ENCODE data around the gene ZNF70. TPM values are rescaled to one million over a fixed set of nuclear protein-coding genes. Genes with fewer than 3 reads are reported as not detected.

Gene ZNF70
- total RNA-seq, 1 donor from 2014 or later, result 3.9 TPM

GRCh38 chr22:23775779-23776375 is 25.0 kb upstream of the ZNF70 start:
- Histone ChIP-seq H2AFZ (replicated peaks) (no peak overlapping the region), H3K4me1 (peaks cover 17% of the 10 kb centered on the region), H3K27me3 (peaks cover 23% of the 10 kb centered on the region), H3K36me3 (no peaks in the 10 kb centered on the region), H3F3A (ENCODE audit: low read depth) (peaks cover 29% of the 10 kb centered on the region), H3K79me2 (ENCODE audit: low read depth) (no peaks in the 10 kb centered on the region), H3K27ac (no peak overlapping the region), H3K4me2 (no peak overlapping the region), H3K9ac (no peak overlapping the region), H3K4me3 (no peak overlapping the region), H4K20me1 (ENCODE audit: low read depth) (no peaks in the 10 kb centered on the region), H3K9me3 (ENCODE audit: low read depth) (no peaks in the 10 kb centered on the region)
- H3K4me1 Mint-ChIP-seq, result peaks cover 29% of the 10 kb centered on the region
- no peaks in the 10 kb centered on the region for H3K36me3 Mint-ChIP-seq
- H3K4me3 Mint-ChIP-seq, result no peak overlapping the region
- H3K9me3 Mint-ChIP-seq, result no peaks in the 10 kb centered on the region
- DNase-seq (ENCODE audit: low spot score), result no peak
- H3K27ac Mint-ChIP-seq, result no peak overlapping the region
- peaks cover 17% of the 10 kb centered on the region for H3K27me3 Mint-ChIP-seq (ENCODE audit: insufficient read depth, low read depth)
- no peak for TF ChIP-seq CTCF (IDR thresholded peaks at IDR 0.05)
- TF ChIP-seq EZH2 (IDR thresholded peaks at IDR 0.05), result no peak
- no peak for TF ChIP-seq EZH2phosphoT487 (IDR thresholded peaks at IDR 0.05)

- peak; percentile 60 for DNase-seq (ENCODE audit: low spot score)
- H4K20me1 ChIP-seq (ENCODE audit: low read depth), result no peaks in the 10 kb centered on the region
- no peak overlapping the region for H3K4me3 ChIP-seq
- Mint-ChIP-seq H3K27ac (no peak overlapping the region), H3K4me1 (peaks cover 29% of the 10 kb centered on the region), H3K4me3 (peak overlapping the region; percentile 30), H3K36me3 (no peaks in the 10 kb centered on the region), H3K9me3 (no peaks in the 10 kb centered on the region), H3K27me3 (ENCODE audit: insufficient read depth, low read depth) (peaks cover 17% of the 10 kb centered on the region)
- no peak for TF ChIP-seq EZH2phosphoT487 (IDR thresholded peaks at IDR 0.05)
- no peak for TF ChIP-seq EZH2 (IDR thresholded peaks at IDR 0.05)
- no peak for TF ChIP-seq CTCF (IDR thresholded peaks at IDR 0.05)
- peak overlapping the region; percentile 18 for H3K4me2 ChIP-seq
- H3F3A ChIP-seq (ENCODE audit: low read depth), result peaks cover 35% of the 10 kb centered on the region
- no peaks in the 10 kb centered on the region for H3K36me3 ChIP-seq
- H3K79me2 ChIP-seq (ENCODE audit: low read depth), result no peaks in the 10 kb centered on the region
- H2AFZ ChIP-seq (replicated peaks), result no peak overlapping the region
- H3K27me3 ChIP-seq, result peaks cover 30% of the 10 kb centered on the region
- H3K4me1 ChIP-seq, result peaks cover 17% of the 10 kb centered on the region
- no peak overlapping the region for H3K9ac ChIP-seq
- no peaks in the 10 kb centered on the region for H3K9me3 ChIP-seq (ENCODE audit: low read depth)
- no peak overlapping the region for H3K27ac ChIP-seq
These were observed 24.1 kb upstream of the ZNF70 start for GRCh38 chr22:23774922-23775436.

- no peak for DNase-seq (ENCODE audit: low spot score)
- Histone ChIP-seq H3K27me3 (peaks cover 37% of the 10 kb centered on the region), H2AFZ (replicated peaks) (no peak overlapping the region), H3K36me3 (no peaks in the 10 kb centered on the region), H3K79me2 (ENCODE audit: low read depth) (no peaks in the 10 kb centered on the region), H3K4me2 (peak overlapping the region; percentile 18), H3K9me3 (ENCODE audit: low read depth) (no peaks in the 10 kb centered on the region), H3F3A (ENCODE audit: low read depth) (peaks cover 42% of the 10 kb centered on the region), H4K20me1 (ENCODE audit: low read depth) (no peaks in the 10 kb centered on the region), H3K27ac (no peak overlapping the region), H3K4me1 (peaks cover 17% of the 10 kb centered on the region), H3K4me3 (no peak overlapping the region), H3K9ac (no peak overlapping the region)
- Mint-ChIP-seq H3K27me3 (ENCODE audit: insufficient read depth, low read depth) (peaks cover 15% of the 10 kb centered on the region), H3K4me3 (peak overlapping the region; percentile 30), H3K9me3 (no peaks in the 10 kb centered on the region), H3K4me1 (peaks cover 33% of the 10 kb centered on the region), H3K27ac (no peak overlapping the region), H3K36me3 (no peaks in the 10 kb centered on the region)
- TF ChIP-seq EZH2 (IDR thresholded peaks at IDR 0.05), result no peak
- no peak for TF ChIP-seq CTCF (IDR thresholded peaks at IDR 0.05)
- TF ChIP-seq EZH2phosphoT487 (IDR thresholded peaks at IDR 0.05), result no peak
These were observed 23.4 kb upstream of the ZNF70 start for GRCh38 chr22:23774114-23774921.

Data from neural progenitor cell (in vitro differentiated cells).